Endodermal cell (in vitro differentiated cells): ENCODE data around the gene ZFP3. TPM values are rescaled to one million over a fixed set of nuclear protein-coding genes. Genes with fewer than 3 reads are reported as not detected.
"Not testable (repeated sequence)": the region's sequence is repeated elsewhere in the genome, so short reads cannot be mapped to it uniquely, and the experiment has no call there.

ENCODE experiments used
- DNase-seq: peaks from one replicate; pipeline ENCODE4 v3.0.0-alpha.2; 2017
- H3K27ac ChIP-seq: 2 replicates; pipeline ENCODE4 v1.5.1; 2013; ENCODE audit warnings: mild to moderate bottlenecking, low read depth, low read length, moderate library complexity
- H3K27me3 ChIP-seq: 2 replicates; pipeline ENCODE4 v1.6.1; 2013; ENCODE audit warnings: mild to moderate bottlenecking, low read length, moderate library complexity; ENCODE audit not compliant: insufficient read depth, control insufficient read depth, poor library complexity, severe bottlenecking
- H3K36me3 ChIP-seq: 2 replicates; pipeline ENCODE4 v1.7.0; 2013; ENCODE audit warnings: mild to moderate bottlenecking, low read length, moderate library complexity; ENCODE audit not compliant: control insufficient read depth, insufficient read depth
- H3K4me1 ChIP-seq: one replicate; pipeline ENCODE4 v1.7.0; 2013; ENCODE audit warnings: low read length; ENCODE audit not compliant: control insufficient read depth, insufficient read depth
- H3K4me3 ChIP-seq: 2 replicates; pipeline ENCODE4 v1.5.1; 2013; ENCODE audit warnings: mild to moderate bottlenecking, low read length, moderate library complexity
- H3K9ac ChIP-seq: 2 replicates; pipeline ENCODE4 v1.6.1; 2013; ENCODE audit warnings: mild to moderate bottlenecking, low read length, moderate library complexity; ENCODE audit not compliant: poor library complexity, severe bottlenecking; ENCODE audit errors: extremely low read depth
- H3K9me3 ChIP-seq: 2 replicates; pipeline ENCODE4 v1.6.1; 2013; ENCODE audit warnings: mild to moderate bottlenecking, low read length, moderate library complexity; ENCODE audit not compliant: control insufficient read depth
- H3K27ac Mint-ChIP-seq: 2 replicates; pipeline ENCODE4 v1.8.0; 2020; ENCODE audit warnings: mixed read lengths
- H3K27me3 Mint-ChIP-seq: 2 replicates; pipeline ENCODE4 v1.8.0; 2021; ENCODE audit warnings: mild to moderate bottlenecking, mixed read lengths; ENCODE audit not compliant: insufficient read depth
- H3K36me3 Mint-ChIP-seq: 2 replicates; pipeline ENCODE4 v1.8.0; 2020; ENCODE audit warnings: low read depth, mixed read lengths
- H3K4me1 Mint-ChIP-seq: 2 replicates; pipeline ENCODE4 v1.8.0; 2020; ENCODE audit warnings: mixed read lengths
- H3K4me3 Mint-ChIP-seq: 2 replicates; pipeline ENCODE4 v1.8.0; 2020; ENCODE audit warnings: mild to moderate bottlenecking, moderate library complexity, mixed read lengths
- H3K9me3 Mint-ChIP-seq: 2 replicates; pipeline ENCODE4 v1.8.0; 2020; ENCODE audit warnings: mild to moderate bottlenecking, mixed read lengths
- CTCF ChIP-seq: fragments of 200-600 bp; sonication (generic); conservative IDR thresholded peaks from 2 replicates; pipeline ENCODE4 v1.5.0; 2021; ENCODE audit warnings: antibody characterized with exemption, mild to moderate bottlenecking
- WGBS, 2 experiments: methylation state at CpG; one replicate each; pipeline versions ENCODE4 v1.1.5 to v1.1.7; 2013; ENCODE audit warnings: missing lambda C conversion rate in 2 of 2, mixed read lengths in 1 of 2; ENCODE audit not compliant: insufficient coverage in 1 of 2, insufficient read length in 1 of 2; 5-methylcytosine and 5-hydroxymethylcytosine counted together
- total RNA-seq, 2 donors: library from RNA; stranded (reverse); fragmentation: NEBNext Ultra II Directional in 1 of 2; extraction: Animal tissue kit (Norgen Biotek cat#: 25700) in 1 of 2; gene quantifications; 2 replicates in 1 of 2; 3 replicates in 1 of 2; pipeline ENCODE4 v1.2.1, GENCODE V29; 2021

ZFP3 gene
- total RNA-seq, 2 donors from 2014 or later, result 0.09 to 1.3 TPM

GRCh38 chr17:5069724-5070123 lies 8.5 kb upstream of the ZFP3 start:
- TF ChIP-seq CTCF, result no peak
- Histone ChIP-seq H3K27me3 (no peaks in the 10 kb centered on the region), H3K4me3 (no peak overlapping the region), H3K9ac (no peak overlapping the region), H3K4me1 (no peaks in the 10 kb centered on the region), H3K9me3 (no peaks in the 10 kb centered on the region), H3K27ac (no peak overlapping the region), H3K36me3 (no peaks in the 10 kb centered on the region)
- no peaks in the 10 kb centered on the region for H3K36me3 Mint-ChIP-seq
- DNase-seq, result no peak
- H3K27me3 Mint-ChIP-seq, result peaks cover 25% of the 10 kb centered on the region
- peaks cover 3% of the 10 kb centered on the region for H3K4me1 Mint-ChIP-seq
- no peaks in the 10 kb centered on the region for H3K9me3 Mint-ChIP-seq
- H3K4me3 Mint-ChIP-seq, result no peak overlapping the region
- H3K27ac Mint-ChIP-seq, result no peak overlapping the region
- WGBS, 2 experiments, result 93 to 100% methylated on average over 3 to 4 of the region's 4 CpGs

- not testable (repeated sequence) for H3K4me3 ChIP-seq, H3K4me1 ChIP-seq, H3K36me3 ChIP-seq, H3K9me3 ChIP-seq, H3K9ac ChIP-seq, DNase-seq, H3K4me1 Mint-ChIP-seq, H3K36me3 Mint-ChIP-seq, H3K27me3 ChIP-seq, H3K27ac ChIP-seq, H3K4me3 Mint-ChIP-seq
- whole genome bisulfite sequencing, 2 experiments, result 96 to 100% methylated on average over 1 to 4 of the region's 5 CpGs
- H3K27ac Mint-ChIP-seq, result peak overlapping the region; percentile 3
- peaks cover 45% of the 10 kb centered on the region for H3K27me3 Mint-ChIP-seq
- H3K9me3 Mint-ChIP-seq, result peaks cover 28% of the 10 kb centered on the region
These were observed 2.8 kb upstream of the ZFP3 start for GRCh38 chr17:5075472-5075871.

- Mint-ChIP-seq H3K27me3 (peaks cover 38% of the 10 kb centered on the region), H3K9me3 (peaks cover 28% of the 10 kb centered on the region)
- not testable (repeated sequence) for H3K4me1 Mint-ChIP-seq, H3K4me3 ChIP-seq, H3K4me3 Mint-ChIP-seq, H3K9me3 ChIP-seq, H3K36me3 Mint-ChIP-seq, DNase-seq, H3K27ac Mint-ChIP-seq, H3K36me3 ChIP-seq, H3K27me3 ChIP-seq, H3K27ac ChIP-seq, H3K4me1 ChIP-seq, H3K9ac ChIP-seq
- 97 to 98% methylated on average over 20 to 24 of the region's 24 CpGs for WGBS, 2 experiments
These were observed 992 bp upstream of the ZFP3 start for GRCh38 chr17:5077275-5077674.

- TF ChIP-seq CTCF, result no peak
- peak overlapping the region; percentile 59 for H3K4me3 Mint-ChIP-seq
- no peaks in the 10 kb centered on the region for H3K27me3 ChIP-seq
- H3K9me3 Mint-ChIP-seq, result peaks cover 28% of the 10 kb centered on the region
- no peak for DNase-seq
- WGBS, 2 experiments, result 96% methylated on average over 14 of the region's 14 CpGs
- H3K9me3 ChIP-seq, result peaks cover 7% of the 10 kb centered on the region
- H3K9ac ChIP-seq, result no peak overlapping the region
- no peak overlapping the region for H3K4me3 ChIP-seq
- H3K4me1 Mint-ChIP-seq, result peaks cover 3% of the 10 kb centered on the region
- H3K27ac Mint-ChIP-seq, result no peak overlapping the region
- peaks cover 1% of the 10 kb centered on the region for H3K36me3 Mint-ChIP-seq
- peaks cover 36% of the 10 kb centered on the region for H3K27me3 Mint-ChIP-seq
- H3K4me1 ChIP-seq, result no peaks in the 10 kb centered on the region
- H3K36me3 ChIP-seq, result no peaks in the 10 kb centered on the region
- no peak overlapping the region for H3K27ac ChIP-seq
These were observed 524 bp upstream of the ZFP3 start for GRCh38 chr17:5077781-5078105.
